ENCODE measurements around the gene KATNAL2. TPM values are rescaled to one million over a fixed set of nuclear protein-coding genes. Genes with fewer than 3 reads are reported as not detected.

The KATNAL2 gene
- total and polyA plus RNA-seq, 2 experiments from 2014 or later = 3.9 to 4.1 TPM

- in situ Hi-C loops (cut with MboI) = no loop called here
- Histone ChIP-seq H2AFZ (no peak overlapping the region), H3K36me3 (ENCODE audit: low read depth) (no peaks in the 10 kb centered on the region), H3F3A (ENCODE audit: insufficient read depth) (no peaks in the 10 kb centered on the region), H3K9ac (no peak overlapping the region), H3K79me2 (ENCODE audit: insufficient read depth) (no peaks in the 10 kb centered on the region), H3K9me2 (ENCODE audit: insufficient read depth) (no peaks in the 10 kb centered on the region), H3K4me3 (no peak overlapping the region), H3K27ac (no peak overlapping the region), H4K20me1 (ENCODE audit: insufficient read depth) (no peaks in the 10 kb centered on the region), H3K9me3 (ENCODE audit: low read depth) (no peaks in the 10 kb centered on the region), H3K4me2 (ENCODE audit: unreplicated experiment) (no peak overlapping the region), H3K27me3 (replicated peaks; ENCODE audit: insufficient read depth) (no peaks in the 10 kb centered on the region), H3K4me1 (ENCODE audit: insufficient read depth) (no peaks in the 10 kb centered on the region)
- no peak for DNase-seq
- WGBS, 2 experiments (ENCODE audit: low coverage in 1 of 2, low lambda C conversion rate in 2 of 2, missing lambda C conversion rate in 2 of 2) = 78 to 87% methylated on average over 7 of the region's 7 CpGs
- no peak for TF ChIP-seq EZH2phosphoT487 (IDR thresholded peaks at IDR 0.05; ENCODE audit: insufficient read depth, low read depth)
- TF ChIP-seq EZH2 (IDR thresholded peaks at IDR 0.05; ENCODE audit: insufficient read depth, poor library complexity, severe bottlenecking) = no peak
These were observed 159.7 kb downstream of the KATNAL2 start for GRCh38 chr18:47077111-47077510.

DNA sequence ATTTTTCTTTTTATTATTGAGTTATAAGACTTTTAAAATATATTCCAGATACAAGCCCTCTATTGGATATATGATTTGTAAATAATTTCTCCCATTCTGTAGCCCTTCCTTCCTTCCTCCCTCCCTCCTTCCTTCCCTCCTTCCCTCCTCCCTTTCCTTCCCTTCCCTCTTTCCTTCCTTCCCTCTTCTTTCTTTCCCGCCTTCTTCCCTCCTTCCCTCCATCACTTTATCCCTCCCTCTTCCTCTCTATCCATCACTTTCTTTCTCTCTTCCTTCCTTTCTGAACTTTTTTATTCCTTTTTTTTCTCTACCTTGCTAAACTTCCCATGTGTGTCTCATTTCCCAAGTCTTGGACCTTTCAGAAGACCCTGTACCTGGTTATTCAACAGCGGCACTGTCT is 163.5 kb downstream of the KATNAL2 start:
- Histone ChIP-seq H3K36me3 (ENCODE audit: low read depth) (no peaks in the 10 kb centered on the region), H3K79me2 (ENCODE audit: insufficient read depth) (no peaks in the 10 kb centered on the region), H3K4me1 (ENCODE audit: insufficient read depth) (no peaks in the 10 kb centered on the region), H3K9ac (no peak overlapping the region), H3K27ac (no peak overlapping the region), H3K4me2 (ENCODE audit: unreplicated experiment) (no peak overlapping the region), H3F3A (ENCODE audit: insufficient read depth) (no peaks in the 10 kb centered on the region), H3K4me3 (no peak overlapping the region), H4K20me1 (ENCODE audit: insufficient read depth) (no peaks in the 10 kb centered on the region), H3K9me3 (ENCODE audit: low read depth) (no peaks in the 10 kb centered on the region), H2AFZ (no peak overlapping the region), H3K27me3 (replicated peaks; ENCODE audit: insufficient read depth) (no peaks in the 10 kb centered on the region), H3K9me2 (ENCODE audit: insufficient read depth) (no peaks in the 10 kb centered on the region)
- DNase-seq = no peak
- WGBS, 2 experiments (ENCODE audit: low coverage in 1 of 2, low lambda C conversion rate in 2 of 2, missing lambda C conversion rate in 2 of 2) = 94 to 100% methylated on average over 2 of the region's 2 CpGs
- in situ Hi-C loops (cut with MboI) = no loop called here
- TF ChIP-seq EZH2 (IDR thresholded peaks at IDR 0.05; ENCODE audit: insufficient read depth, poor library complexity, severe bottlenecking) (no peak), EZH2phosphoT487 (IDR thresholded peaks at IDR 0.05; ENCODE audit: insufficient read depth, low read depth) (no peak)

DNA sequence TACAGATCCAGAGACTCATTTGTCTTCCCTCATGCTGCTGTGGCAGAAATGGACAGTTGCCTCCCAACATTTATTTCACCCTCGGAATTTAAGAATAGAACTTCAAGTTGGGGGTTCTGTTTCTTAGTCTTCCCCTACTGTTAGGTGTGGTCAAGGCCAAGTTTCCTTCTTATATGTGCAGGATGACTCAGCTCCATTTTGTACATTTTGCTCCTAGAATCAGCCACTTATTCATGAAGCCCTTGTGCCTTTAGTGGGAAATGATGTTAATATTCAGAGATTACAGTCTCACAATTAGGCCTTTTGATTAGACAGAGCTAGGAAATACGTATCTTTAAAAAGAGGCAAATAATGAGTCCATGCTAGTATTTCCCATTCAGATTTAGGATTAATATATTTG is 164.2 kb downstream of the KATNAL2 start:
- H3K9me2 ChIP-seq (ENCODE audit: insufficient read depth) = no peaks in the 10 kb centered on the region
- no peaks in the 10 kb centered on the region for H3K36me3 ChIP-seq (ENCODE audit: low read depth)
- 80 to 85% methylated on average over 2 of the region's 2 CpGs for WGBS, 2 experiments (ENCODE audit: low coverage in 1 of 2, low lambda C conversion rate in 2 of 2, missing lambda C conversion rate in 2 of 2)
- H3F3A ChIP-seq (ENCODE audit: insufficient read depth) = no peaks in the 10 kb centered on the region
- TF ChIP-seq EZH2 (IDR thresholded peaks at IDR 0.05; ENCODE audit: insufficient read depth, poor library complexity, severe bottlenecking) = no peak
- no peak for TF ChIP-seq EZH2phosphoT487 (IDR thresholded peaks at IDR 0.05; ENCODE audit: insufficient read depth, low read depth)
- H4K20me1 ChIP-seq (ENCODE audit: insufficient read depth) = no peaks in the 10 kb centered on the region
- H3K4me2 ChIP-seq (ENCODE audit: unreplicated experiment) = no peak overlapping the region
- no peaks in the 10 kb centered on the region for H3K4me1 ChIP-seq (ENCODE audit: insufficient read depth)
- no peak overlapping the region for H2AFZ ChIP-seq
- H3K79me2 ChIP-seq (ENCODE audit: insufficient read depth) = no peaks in the 10 kb centered on the region
- no peak overlapping the region for H3K4me3 ChIP-seq
- no peak overlapping the region for H3K9ac ChIP-seq
- DNase-seq = peak; percentile 12
- in situ Hi-C loops (cut with MboI) = no loop called here
- H3K27me3 ChIP-seq (replicated peaks; ENCODE audit: insufficient read depth) = no peaks in the 10 kb centered on the region
- no peaks in the 10 kb centered on the region for H3K9me3 ChIP-seq (ENCODE audit: low read depth)
- no peak overlapping the region for H3K27ac ChIP-seq

- no peak overlapping the region for H3K9ac ChIP-seq
- 86 to 88% methylated on average over 5 of the region's 5 CpGs for WGBS, 2 experiments (ENCODE audit: low coverage in 1 of 2, low lambda C conversion rate in 2 of 2, missing lambda C conversion rate in 2 of 2)
These were observed 170.3 kb downstream of the KATNAL2 start for GRCh38 chr18:47087676-47088075.

GRCh38 chr18:47095810-47096209 is 178.4 kb downstream of the KATNAL2 start:
- Histone ChIP-seq H3K4me2 (ENCODE audit: unreplicated experiment) (no peak overlapping the region), H3K4me3 (no peak overlapping the region), H3K36me3 (ENCODE audit: low read depth) (no peaks in the 10 kb centered on the region), H3K4me1 (ENCODE audit: insufficient read depth) (no peaks in the 10 kb centered on the region), H3K79me2 (ENCODE audit: insufficient read depth) (no peaks in the 10 kb centered on the region), H3F3A (ENCODE audit: insufficient read depth) (no peaks in the 10 kb centered on the region), H4K20me1 (ENCODE audit: insufficient read depth) (no peaks in the 10 kb centered on the region), H3K27me3 (replicated peaks; ENCODE audit: insufficient read depth) (no peaks in the 10 kb centered on the region), H2AFZ (no peak overlapping the region), H3K9ac (no peak overlapping the region), H3K9me2 (ENCODE audit: insufficient read depth) (no peaks in the 10 kb centered on the region), H3K9me3 (ENCODE audit: low read depth) (no peaks in the 10 kb centered on the region), H3K27ac (no peak overlapping the region)
- TF ChIP-seq EZH2 (IDR thresholded peaks at IDR 0.05; ENCODE audit: insufficient read depth, poor library complexity, severe bottlenecking) (no peak), EZH2phosphoT487 (IDR thresholded peaks at IDR 0.05; ENCODE audit: insufficient read depth, low read depth) (no peak)
- no peak for DNase-seq
- WGBS, 2 experiments (ENCODE audit: low coverage in 1 of 2, low lambda C conversion rate in 2 of 2, missing lambda C conversion rate in 2 of 2) = 76 to 88% methylated on average over 3 of the region's 3 CpGs
- in situ Hi-C loops (cut with MboI) = no loop called here

More at GRCh38 chr18:47087676-47088075, 170.3 kb downstream of the KATNAL2 start:
- in situ Hi-C loops (cut with MboI) = no loop called here
- no peaks in the 10 kb centered on the region for H3K36me3 ChIP-seq (ENCODE audit: low read depth)
- no peaks in the 10 kb centered on the region for H3K79me2 ChIP-seq (ENCODE audit: insufficient read depth)
- DNase-seq = no peak
- H3K9me2 ChIP-seq (ENCODE audit: insufficient read depth) = no peaks in the 10 kb centered on the region
- H3F3A ChIP-seq (ENCODE audit: insufficient read depth) = no peaks in the 10 kb centered on the region
- H3K4me3 ChIP-seq = no peak overlapping the region
- H3K27me3 ChIP-seq (replicated peaks; ENCODE audit: insufficient read depth) = no peaks in the 10 kb centered on the region
- no peaks in the 10 kb centered on the region for H3K4me1 ChIP-seq (ENCODE audit: insufficient read depth)
- no peak overlapping the region for H2AFZ ChIP-seq
- H4K20me1 ChIP-seq (ENCODE audit: insufficient read depth) = no peaks in the 10 kb centered on the region
- TF ChIP-seq EZH2 (IDR thresholded peaks at IDR 0.05; ENCODE audit: insufficient read depth, poor library complexity, severe bottlenecking) (no peak), EZH2phosphoT487 (IDR thresholded peaks at IDR 0.05; ENCODE audit: insufficient read depth, low read depth) (no peak)
- H3K27ac ChIP-seq = no peak overlapping the region
- H3K4me2 ChIP-seq (ENCODE audit: unreplicated experiment) = no peak overlapping the region
- H3K9me3 ChIP-seq (ENCODE audit: low read depth) = no peaks in the 10 kb centered on the region

Data from GM23248 (cell line).